CD14-positive monocyte (primary cell): ENCODE results near the gene FBXL22. TPM values are rescaled to one million over a fixed set of nuclear protein-coding genes. Genes with fewer than 3 reads are reported as not detected.

Experiments used
- DNase-seq, 3 donors: peaks; one replicate each; pipeline ENCODE4 v3.0.0-alpha.2; 2011 to 2022
- H2AFZ ChIP-seq: 2 replicates; pipeline ENCODE4 v1.6.0; 2012; ENCODE audit warnings: mild to moderate bottlenecking, low read depth, low read length, inconsistent platforms; ENCODE audit not compliant: insufficient read depth, poor library complexity, severe bottlenecking
- H3K27ac ChIP-seq, 2 donors: 1 replicate in 1 of 2; 2 replicates in 1 of 2; pipeline ENCODE4 v1.5.1; 2012 to 2013; ENCODE audit warnings: low read length in 2 of 2, control low read depth in 1 of 2, inconsistent platforms in 1 of 2, low read depth in 1 of 2, mild to moderate bottlenecking in 1 of 2
- H3K27me3 ChIP-seq, 2 donors: one replicate each; pipeline versions ENCODE4 v1.6.0 to v1.6.1; 2011 to 2013; ENCODE audit warnings: low read length in 2 of 2; ENCODE audit not compliant: control insufficient read depth in 2 of 2, insufficient read depth in 2 of 2
- H3K36me3 ChIP-seq, 2 donors: replicated peaks in 1 of 2; 1 replicate in 1 of 2; 2 replicates in 1 of 2; pipeline versions ENCODE4 v1.5.1 to v1.6.1; 2012 to 2013; ENCODE audit warnings: low read length in 2 of 2, control low read depth in 1 of 2, inconsistent platforms in 1 of 2, mild to moderate bottlenecking in 1 of 2; ENCODE audit not compliant: insufficient read depth in 2 of 2, control insufficient read depth in 1 of 2
- H3K4me1 ChIP-seq, 2 donors: 1 replicate in 1 of 2; 2 replicates in 1 of 2; pipeline versions ENCODE4 v1.5.1 to v1.6.1; 2012 to 2013; ENCODE audit warnings: low read length in 2 of 2, control low read depth in 1 of 2, inconsistent platforms in 1 of 2, mild to moderate bottlenecking in 1 of 2, moderate library complexity in 1 of 2; ENCODE audit not compliant: insufficient read depth in 2 of 2, control insufficient read depth in 1 of 2
- H3K4me2 ChIP-seq: replicated peaks from 2 replicates; pipeline ENCODE3; 2012; ENCODE audit warnings: low read length, moderate library complexity, mild to moderate bottlenecking; ENCODE audit not compliant: poor library complexity, severe bottlenecking; ENCODE audit errors: extremely low read depth
- H3K4me3 ChIP-seq, 3 experiments: fragments of 200-600 bp in 1 of 3; sonication (generic) in 1 of 3; replicated peaks in 1 of 3; 1 replicate in 2 of 3; 2 replicates in 1 of 3; pipeline ENCODE4 v1.5.1; 2011 to 2013; ENCODE audit warnings: low read length in 3 of 3, mild to moderate bottlenecking in 3 of 3, control low read depth in 2 of 3, low read depth in 2 of 3, inconsistent platforms in 1 of 3, moderate library complexity in 1 of 3
- H3K79me2 ChIP-seq: 2 replicates; pipeline ENCODE4 v1.6.0; 2012; ENCODE audit warnings: mild to moderate bottlenecking, control low read depth, inconsistent platforms, low read length, moderate library complexity; ENCODE audit not compliant: insufficient read depth
- H3K9ac ChIP-seq: 2 replicates; pipeline ENCODE4 v1.6.0; 2017; ENCODE audit warnings: low read length, mild to moderate bottlenecking; ENCODE audit not compliant: insufficient read depth, poor library complexity, severe bottlenecking
- H3K9me3 ChIP-seq, 2 donors: replicated peaks in 1 of 2; 1 replicate in 1 of 2; 2 replicates in 1 of 2; pipeline versions ENCODE4 v1.5.1 to v1.6.1; 2012 to 2013; ENCODE audit warnings: low read length in 2 of 2, control low read depth in 1 of 2; ENCODE audit not compliant: control insufficient read depth in 1 of 2, insufficient read depth in 1 of 2
- H4K20me1 ChIP-seq: 2 replicates; pipeline ENCODE4 v1.6.0; 2012; ENCODE audit warnings: mild to moderate bottlenecking, low read length, control low read depth, moderate library complexity; ENCODE audit not compliant: insufficient read depth
- H3K27ac Mint-ChIP-seq, 7 donors: one replicate each; pipeline ENCODE4 v1.8.0; 2020; ENCODE audit warnings: mild to moderate bottlenecking in 7 of 7, mixed read lengths in 7 of 7, moderate library complexity in 6 of 7, inconsistent platforms in 2 of 7
- H3K27me3 Mint-ChIP-seq, 3 donors: one replicate each; pipeline ENCODE4 v1.8.0; 2021 to 2022; ENCODE audit warnings: low read depth in 3 of 3, mild to moderate bottlenecking in 3 of 3, mixed read lengths in 3 of 3, moderate library complexity in 3 of 3, inconsistent platforms in 1 of 3
- H3K36me3 Mint-ChIP-seq, 2 donors: one replicate each; pipeline ENCODE4 v1.8.0; 2020; ENCODE audit warnings: mixed read lengths in 2 of 2, inconsistent platforms in 1 of 2, mild to moderate bottlenecking in 1 of 2
- H3K4me1 Mint-ChIP-seq: one replicate; pipeline ENCODE4 v1.8.0; 2020; ENCODE audit warnings: mild to moderate bottlenecking, mixed read lengths
- H3K4me3 Mint-ChIP-seq, 2 donors: one replicate each; pipeline ENCODE4 v1.8.0; 2020; ENCODE audit warnings: mild to moderate bottlenecking in 2 of 2, mixed read lengths in 2 of 2, moderate library complexity in 1 of 2
- H3K9me3 Mint-ChIP-seq, 7 donors: one replicate each; pipeline ENCODE4 v1.8.0; 2020 to 2022; ENCODE audit warnings: mixed read lengths in 7 of 7, mild to moderate bottlenecking in 6 of 7, moderate library complexity in 6 of 7, inconsistent platforms in 2 of 7
- CTCF ChIP-seq: fragments of 200-600 bp; IDR thresholded peaks from one replicate; pipeline ENCODE4 v1.8.0; 2022; ENCODE audit warnings: antibody characterized with exemption, mild to moderate bottlenecking
- WGBS: methylation state at CpG from one replicate; pipeline ENCODE4 v1.1.5; 2013; ENCODE audit warnings: missing lambda C conversion rate; ENCODE audit not compliant: insufficient coverage; 5-methylcytosine and 5-hydroxymethylcytosine counted together
- intact Hi-C, 2 donors: fragments of 100-400 bp; cut with micrococcal nuclease; formaldehyde crosslinking; loops; one replicate each; pipeline versions ENCODE4 v1.15.0 to v1.15.1; 2023
- polyA plus RNA-seq, 3 donors: library from polyadenylated mRNA; depleted of rRNA in 1 of 3; unstranded in 2 of 3; stranded (reverse) in 1 of 3; fragments of 300-500 nt in 2 of 3; fragments of >200 nt in 1 of 3; fragmentation: Illumina TruSeq in 2 of 3; gene quantifications; 1 replicate in 2 of 3; 2 replicates in 1 of 3; pipeline ENCODE4 v1.2.3, GENCODE V29; 2012 to 2021

Gene FBXL22
- polyA plus RNA-seq, 3 donors, result 0.04 TPM; not detected in 2

DNA sequence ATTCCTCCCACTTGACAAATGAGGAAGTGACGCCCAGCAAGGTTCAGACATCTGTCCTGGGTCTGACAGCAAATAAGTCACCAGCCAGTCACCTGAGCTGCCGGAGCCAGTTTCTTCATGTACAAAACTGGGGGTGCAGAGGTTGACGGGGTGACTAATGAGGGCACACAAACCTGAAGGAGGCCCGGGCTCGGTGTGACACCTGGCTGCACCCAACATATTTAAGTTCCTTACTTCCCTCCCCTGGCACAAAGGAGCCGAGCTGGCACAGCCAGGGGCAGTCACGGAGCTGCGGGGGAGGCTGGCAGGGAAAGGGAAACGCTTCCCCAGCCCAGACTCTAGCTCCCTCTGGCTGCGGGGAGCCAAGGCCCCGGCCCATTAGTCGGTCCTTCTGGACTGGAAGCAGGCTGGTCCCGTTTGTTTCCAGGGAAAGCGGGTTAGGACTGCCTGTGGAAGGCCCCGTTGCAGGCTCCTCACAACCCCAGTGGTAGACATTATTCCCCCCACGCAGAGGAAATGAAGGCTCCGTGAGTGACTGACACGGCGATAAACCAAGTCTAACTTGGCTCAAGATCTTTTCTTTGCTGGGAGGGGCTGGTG is 2.3 kb downstream of the FBXL22 start:
- Mint-ChIP-seq H3K27ac (peak overlapping the region in 2 of 7 donors; percentile 20 to 58), H3K9me3 (no peaks in the 10 kb centered on the region), H3K27me3 (peaks cover 2 to 12% (median 8%) of the 10 kb centered on the region in 3 donors), H3K4me1 (peaks cover 51% of the 10 kb centered on the region), H3K4me3 (peak overlapping the region; percentile 80 to 91), H3K36me3 (peaks cover 4 to 6% of the 10 kb centered on the region in 2 donors)
- Histone ChIP-seq H3K79me2 (no peaks in the 10 kb centered on the region), H3K36me3 (peaks cover 0 to 3% of the 10 kb centered on the region in 2 donors), H3K4me3 (peak overlapping the region; percentile 62 to 91 (median 74)), H3K4me2 (peak overlapping the region; percentile 89), H3K9ac (peak overlapping the region; percentile 38), H2AFZ (peak overlapping the region; percentile 90), H3K9me3 (no peaks in the 10 kb centered on the region), H3K27me3 (no peaks in the 10 kb centered on the region), H4K20me1 (peaks cover 32% of the 10 kb centered on the region), H3K4me1 (peaks cover 27 to 42% of the 10 kb centered on the region in 2 donors), H3K27ac (no peak overlapping the region)
- intact Hi-C loops, result loop anchor here (10.0 kb wide), 2 partner anchors 305 to 315 kb away; no protein-coding TSS in a partner anchor
- TF ChIP-seq CTCF, result peak; percentile 66
- WGBS, result 3% methylated on average over 10 of the region's 19 CpGs
- peak; percentile 38 to 61 (median 56) for DNase-seq

DNA sequence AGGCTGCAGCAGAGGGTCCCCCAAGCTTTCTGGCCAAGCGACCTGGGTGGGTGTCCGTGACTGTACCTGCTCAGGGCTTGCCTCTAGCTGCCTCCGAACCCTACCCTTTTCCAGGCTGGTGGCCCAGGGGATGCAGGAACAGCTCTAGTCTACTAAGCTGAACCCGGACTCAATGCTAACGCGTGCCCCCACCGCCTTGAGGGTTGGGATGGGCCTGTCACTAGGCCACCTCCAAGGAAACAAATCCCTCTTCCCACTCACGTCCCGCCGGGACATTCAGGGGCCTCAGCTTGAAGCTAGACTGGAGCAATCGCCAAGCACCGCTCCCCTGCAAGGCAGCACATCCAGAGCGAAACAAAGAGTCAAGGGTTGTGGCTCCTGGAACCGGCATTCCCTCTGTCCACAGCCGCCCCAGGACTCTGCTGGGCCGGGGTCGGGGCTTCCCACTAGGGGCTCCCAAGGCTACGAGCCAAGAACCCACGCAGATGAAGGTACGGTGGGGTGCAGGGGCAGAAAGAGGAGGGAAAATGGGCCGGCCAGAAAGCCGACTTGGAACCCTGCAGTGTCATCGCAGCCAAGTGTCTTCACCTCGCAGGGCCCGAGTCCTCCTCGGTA is 2.9 kb downstream of the FBXL22 start:
- Histone ChIP-seq H3K4me3 (peak overlapping the region; percentile 62 to 91 (median 74)), H3K4me1 (peaks cover 27 to 42% of the 10 kb centered on the region in 2 donors), H4K20me1 (peaks cover 27% of the 10 kb centered on the region), H3K36me3 (no peaks in the 10 kb centered on the region), H3K27me3 (no peaks in the 10 kb centered on the region), H3K9ac (peak overlapping the region; percentile 38), H2AFZ (peak overlapping the region; percentile 90), H3K9me3 (no peaks in the 10 kb centered on the region), H3K79me2 (no peaks in the 10 kb centered on the region), H3K4me2 (peak overlapping the region; percentile 89), H3K27ac (no peak overlapping the region)
- DNase-seq, result no peak
- TF ChIP-seq CTCF, result no peak
- 6% methylated on average over 26 of the region's 26 CpGs for WGBS
- Mint-ChIP-seq H3K27me3 (peaks cover 2 to 12% (median 8%) of the 10 kb centered on the region in 3 donors), H3K4me3 (peak overlapping the region; percentile 80 to 91), H3K27ac (peak overlapping the region in 4 of 7 donors; percentile 20 to 61 (median 48)), H3K4me1 (peaks cover 46% of the 10 kb centered on the region), H3K36me3 (peaks cover 2 to 9% of the 10 kb centered on the region in 2 donors), H3K9me3 (no peaks in the 10 kb centered on the region)
- intact Hi-C loops, result loop anchor here in 1 of 2 donors (5.0 kb wide), 1 partner anchor 782 kb away; the partner anchor contains the start of gene PCLAF
